GM12878 (cell line): ENCODE results near the gene ASF1B. TPM values are rescaled to one million over a fixed set of nuclear protein-coding genes. Genes with fewer than 3 reads are reported as not detected.

ENCODE experiments used
- ATAC-seq: fragments of 200-7000 bp; cut with Tn5 transposase; 3 replicates; pipeline ENCODE4 v1.9.1; 2020; ENCODE audit warnings: mild to moderate bottlenecking, moderate library complexity
- BruUV-seq: library from RNA; stranded (reverse); fragments of 400-500 nt; replicated peaks from 2 replicates; lab custom pipeline; 2021; lab: Mats Ljungman, UMichigan
- CTCF ChIA-PET: fragments of 300-600 bp; sonication (Branson Sonifier 250); formaldehyde crosslinking; extraction: SDS; loops from one replicate; lab custom pipeline; 2021; ENCODE audit warnings: inconsistent platforms; lab: Yijun Ruan, JAX
- POLR2A ChIA-PET: fragments of 350-600 bp; formaldehyde crosslinking; extraction: SDS; loops from one replicate; lab custom pipeline; 2021; ENCODE audit warnings: inconsistent platforms; lab: Charles Lee
- RAD21 ChIA-PET: fragments of 300-600 bp; sonication (Branson Sonifier 250); formaldehyde crosslinking; loops from one replicate; lab custom pipeline; 2023; ENCODE audit warnings: antibody characterized with exemption; ENCODE audit not compliant: unreplicated experiment; lab: Charles Lee
- SMC1A ChIA-PET: fragments of 300-600 bp; sonication (Branson Sonifier 250); formaldehyde crosslinking; loops from one replicate; lab custom pipeline; 2023; ENCODE audit not compliant: unreplicated experiment, uncharacterized antibody; lab: Charles Lee
- DNase-seq: peaks from one replicate; pipeline ENCODE4 v3.0.0-alpha.2; 2011; ENCODE audit warnings: low read depth, low spot score
- FAIRE-seq: peaks from 3 replicates; lab custom pipeline; 2011; peaks lifted over from hg19 to GRCh38; lab: Jason Lieb, UNC
- H2AFZ ChIP-seq: 2 replicates; pipeline ENCODE4 v1.6.0; 2011; ENCODE audit warnings: low read depth, low read length, control low read depth; ENCODE audit not compliant: control insufficient read depth
- H3K27ac ChIP-seq: 2 replicates; pipeline ENCODE4 v1.5.1; 2011; ENCODE audit warnings: control low read depth; ENCODE audit not compliant: control insufficient read depth, insufficient read depth
- H3K27me3 ChIP-seq, 2 experiments: replicated peaks in 1 of 2; 2 replicates each; pipeline versions ENCODE4 v1.6.0 to v1.6.1; 2011; ENCODE audit warnings: low read length in 1 of 2; ENCODE audit not compliant: control insufficient read depth in 2 of 2, insufficient read depth in 2 of 2
- H3K36me3 ChIP-seq, 2 experiments: 2 replicates each; pipeline ENCODE4 v1.5.1; 2011; ENCODE audit warnings: low read length in 1 of 2; ENCODE audit not compliant: control insufficient read depth in 2 of 2, insufficient read depth in 2 of 2
- H3K4me1 ChIP-seq: 2 replicates; pipeline ENCODE4 v1.6.1; 2011; ENCODE audit warnings: mild to moderate bottlenecking, low read length, moderate library complexity, mixed read lengths; ENCODE audit not compliant: control insufficient read depth, insufficient read depth
- H3K4me2 ChIP-seq: 2 replicates; pipeline ENCODE4 v1.6.0; 2011; ENCODE audit warnings: control low read depth; ENCODE audit not compliant: control insufficient read depth, insufficient read depth
- H3K4me3 ChIP-seq: fragments of 200-600 bp; sonication (generic); 2 replicates; pipeline ENCODE4 v1.5.1; 2016
- H3K79me2 ChIP-seq: 2 replicates; pipeline ENCODE4 v1.6.0; 2011; ENCODE audit warnings: low read length; ENCODE audit not compliant: control insufficient read depth, insufficient read depth
- H3K9ac ChIP-seq: 2 replicates; pipeline ENCODE4 v1.8.0; 2011; ENCODE audit warnings: low read length, control low read depth, mixed read lengths; ENCODE audit not compliant: control insufficient read depth, insufficient read depth
- H3K9me3 ChIP-seq: replicated peaks from 3 replicates; pipeline ENCODE4 v1.5.1; 2011; ENCODE audit warnings: mild to moderate bottlenecking, low read length; ENCODE audit not compliant: control insufficient read depth, insufficient read depth
- H4K20me1 ChIP-seq: 2 replicates; pipeline ENCODE4 v1.6.0; 2011; ENCODE audit not compliant: control insufficient read depth, insufficient read depth
- ATF3 ChIP-seq: IDR thresholded peaks from 2 replicates; pipeline ENCODE4 v1.6.1; 2011; ENCODE audit warnings: low read depth, mild to moderate bottlenecking, low read length, moderate library complexity, borderline replicate concordance; ENCODE audit errors: extremely low read depth
- BRCA1 ChIP-seq: IDR thresholded peaks from 2 replicates; pipeline ENCODE4 v1.6.1; 2011; ENCODE audit warnings: low read depth, low read length, improper control_type of control experiment
- CBX5 ChIP-seq: sonication (generic); IDR thresholded peaks from 2 replicates; pipeline ENCODE4 v1.6.1; 2016; ENCODE audit warnings: low read depth, moderate library complexity, mild to moderate bottlenecking, inconsistent platforms
- EED ChIP-seq: sonication (generic); IDR thresholded peaks from 2 replicates; pipeline ENCODE4 v1.6.1; 2016; ENCODE audit warnings: antibody characterized with exemption, low read depth
- HSF1 ChIP-seq: fragments of 150-350 bp; IDR thresholded peaks from 2 replicates; pipeline ENCODE4 v1.6.1; 2014; ENCODE audit warnings: mild to moderate bottlenecking, low read depth, low read length
- KAT2A ChIP-seq: conservative IDR thresholded peaks from 2 replicates; pipeline ENCODE4 v1.6.1; 2011; ENCODE audit warnings: low read depth, low read length; ENCODE audit not compliant: control insufficient read depth
- KLF5 ChIP-seq: fragments of 450-650 bp; IDR thresholded peaks from 2 replicates; pipeline ENCODE4 v1.6.1; 2014; ENCODE audit warnings: mild to moderate bottlenecking; ENCODE audit not compliant: partially characterized antibody
- MEF2B ChIP-seq: fragments of 450-650 bp; IDR thresholded peaks from 2 replicates; pipeline ENCODE4 v1.6.1; 2018; ENCODE audit warnings: mild to moderate bottlenecking, moderate library complexity; ENCODE audit not compliant: partially characterized antibody, poor library complexity, severe bottlenecking
- MXI1 ChIP-seq: fragments of 150-350 bp; IDR thresholded peaks from 2 replicates; pipeline ENCODE4 v1.6.1; 2011; ENCODE audit warnings: low read depth, mild to moderate bottlenecking, inconsistent platforms, low read length, improper control_type of control experiment
- NR2C2 ChIP-seq: IDR thresholded peaks from 2 replicates; pipeline ENCODE4 v1.6.1; 2011; ENCODE audit warnings: borderline replicate concordance, low read depth; ENCODE audit not compliant: control insufficient read depth, insufficient read length
- PAX5 ChIP-seq: IDR thresholded peaks from 2 replicates; pipeline ENCODE4 v1.6.1; 2011; ENCODE audit warnings: low read depth, low read length, borderline replicate concordance
- ZBTB4 ChIP-seq: fragments of 450-650 bp; formaldehyde crosslinking; IDR thresholded peaks from 2 replicates; pipeline ENCODE4 v1.4.0; 2022; ENCODE audit warnings: mild to moderate bottlenecking, moderate library complexity
- ZNF207 ChIP-seq: fragments of 450-650 bp; IDR thresholded peaks from 2 replicates; pipeline ENCODE4 v1.6.1; 2014; ENCODE audit warnings: antibody characterized with exemption, mild to moderate bottlenecking, borderline replicate concordance
- WGBS: methylation state at CpG from one replicate; pipeline ENCODE4 v1.1.6; 2016; ENCODE audit warnings: low lambda C conversion rate; ENCODE audit not compliant: insufficient replicate concordance, insufficient coverage; ENCODE audit errors: missing lambda C conversion rate; 5-methylcytosine and 5-hydroxymethylcytosine counted together
- in situ Hi-C: fragments of 300-500 bp; cut with MboI; formaldehyde crosslinking; loops from 9 replicates; pipeline ENCODE4 v1.14.3; 2018; ENCODE audit warnings: mixed read lengths
- intact Hi-C: fragments of 100-400 bp; cut with micrococcal nuclease; formaldehyde crosslinking; loops from one replicate; pipeline ENCODE4 v1.14.2; 2022; ENCODE audit not compliant: unreplicated experiment
- polyA plus RNA-seq, 11 experiments: library from polyadenylated mRNA; depleted of rRNA in 4 of 11; unstranded in 6 of 11; stranded (reverse) in 5 of 11; fragments of >200 nt; fragmentation: Nextera tagmentation in 4 of 11; fragmentation: Illumina TruSeq in 1 of 11; extraction: Ambion mirVana in 4 of 11; extraction: Trizol in 1 of 11; gene quantifications; 1 replicate in 1 of 11; 2 replicates in 10 of 11; pipeline versions ENCODE4 v1.2.1 to v1.2.3, GENCODE V29; 2011 to 2016; ENCODE audit warnings: inconsistent platforms in 2 of 11, missing spikeins in 2 of 11, low read depth in 1 of 11
- total RNA-seq, 4 experiments: library from RNA; depleted of rRNA in 3 of 4; stranded (reverse); fragments of >200 nt in 3 of 4; fragmentation: Illumina TruSeq in 1 of 4; extraction: Trizol in 1 of 4; gene quantifications; 2 replicates each; pipeline versions ENCODE4 v1.2.1 to v1.2.3, GENCODE V29; 2013 to 2021

The ASF1B gene
- total and polyA plus RNA-seq, 10 of the 15 experiments (the other 5 are each of a cell fraction or from before 2014, with no cell fraction given) = 10.4 to 217 (median 90.2) TPM

GRCh38 chr19:14147797-14148605 lies 11.6 kb upstream of the ASF1B start (continued):
- TF ChIP-seq ZBTB4 (CRISPR knock-in tag) = no peak
- TF ChIP-seq MEF2B = no peak
- TF ChIP-seq BRCA1 = no peak
- TF ChIP-seq PAX5 = no peak
- no peak for TF ChIP-seq MXI1
- TF ChIP-seq ZNF207 = no peak

GRCh38 chr19:14146789-14147216 lies 10.4 kb upstream of the ASF1B start:
- Histone ChIP-seq H3K9me3 (no peaks in the 10 kb centered on the region), H3K4me3 (no peak overlapping the region), H2AFZ (no peak overlapping the region), H3K4me2 (no peak overlapping the region), H3K36me3 (no peaks in the 10 kb centered on the region), H3K27me3 (no peaks in the 10 kb centered on the region), H4K20me1 (no peaks in the 10 kb centered on the region), H3K9ac (no peak overlapping the region), H3K27ac (no peak overlapping the region), H3K79me2 (no peaks in the 10 kb centered on the region), H3K4me1 (peaks cover 6% of the 10 kb centered on the region; the same call in 1 of the 2 replicates)
- intact Hi-C loops (no loop called here), in situ Hi-C loops (no loop called here)
- ChIA-PET CTCF (interaction anchor here (1.5 to 1.7 kb wide), 2 partner anchors 10 to 173 kb away, joined by 3 to 6 read pairs; partner anchors contain the start of gene ASF1B), SMC1A (no interaction called here), RAD21 (no interaction called here), POLR2A (no interaction called here)
- WGBS = 88% methylated on average over 7 of the region's 7 CpGs
- BruUV-seq = no TSS peak
- ATAC-seq (no peak), FAIRE-seq (no peak), DNase-seq (no peak)
- TF ChIP-seq HSF1 (no peak), NR2C2 (no peak), EED (no peak), CBX5 (no peak), KLF5 (no peak), KAT2A (no peak), ATF3 (no peak)
